ENCODE results near the gene CCDC102A.
"Not testable (repeated sequence)": the region's sequence is repeated elsewhere in the genome, so short reads cannot be mapped to it uniquely, and the experiment has no call there.

CCDC102A gene

GRCh38 chr16:57565461-57565860, 29.1 kb upstream of the CCDC102A start:
- no peak for DNase-seq (ENCODE audit: low read depth, low spot score)

- DNase-seq (ENCODE audit: low read depth, low spot score) = no peak
Observed at GRCh38 chr16:57564571-57565270, 28.4 kb upstream of the CCDC102A start.

GRCh38 chr16:57563761-57564160, 27.4 kb upstream of the CCDC102A start:
- DNase-seq (ENCODE audit: low read depth, low spot score) = no peak

- no peak for DNase-seq (ENCODE audit: low read depth, low spot score)
Observed at GRCh38 chr16:57563487-57563750, 27.0 kb upstream of the CCDC102A start.

- DNase-seq (ENCODE audit: low read depth, low spot score) = no peak
Observed at GRCh38 chr16:57562669-57563486, 26.5 kb upstream of the CCDC102A start.

GRCh38 chr16:57562066-57562465, 25.7 kb upstream of the CCDC102A start:
- DNase-seq (ENCODE audit: low read depth, low spot score) = no peak

GRCh38 chr16:57559072-57559790, 22.9 kb upstream of the CCDC102A start:
- no peak for DNase-seq (ENCODE audit: low read depth, low spot score)

- DNase-seq (ENCODE audit: low read depth, low spot score) = no peak
Observed at GRCh38 chr16:57556941-57557541, 20.7 kb upstream of the CCDC102A start.

- no peak for DNase-seq (ENCODE audit: low read depth, low spot score)
Observed at GRCh38 chr16:57555831-57556230, 19.5 kb upstream of the CCDC102A start.

GRCh38 chr16:57551057-57551456, 14.7 kb upstream of the CCDC102A start:
- DNase-seq (ENCODE audit: low read depth, low spot score) = no peak

GRCh38 chr16:57549730-57550129, 13.4 kb upstream of the CCDC102A start:
- no peak for DNase-seq (ENCODE audit: low read depth, low spot score)

GRCh38 chr16:57548408-57548807, 12.0 kb upstream of the CCDC102A start:
- no peak for DNase-seq (ENCODE audit: low read depth, low spot score)

GRCh38 chr16:57547524-57547923, 11.2 kb upstream of the CCDC102A start:
- DNase-seq (ENCODE audit: low read depth, low spot score) = not testable (repeated sequence)

- DNase-seq (ENCODE audit: low read depth, low spot score) = no peak
Observed at GRCh38 chr16:57544124-57544653, 7.8 kb upstream of the CCDC102A start.

GRCh38 chr16:57541754-57542435, 5.5 kb upstream of the CCDC102A start:
- no peak for DNase-seq (ENCODE audit: low read depth, low spot score)

- no peak for DNase-seq (ENCODE audit: low read depth, low spot score)
Observed at GRCh38 chr16:57540906-57541753, 4.8 kb upstream of the CCDC102A start.

GRCh38 chr16:57540387-57540786, 4.0 kb upstream of the CCDC102A start:
- no peak for DNase-seq (ENCODE audit: low read depth, low spot score)

GRCh38 chr16:57539072-57539796, 2.9 kb upstream of the CCDC102A start:
- DNase-seq (ENCODE audit: low read depth, low spot score) = no peak

- no peak for DNase-seq (ENCODE audit: low read depth, low spot score)
Observed at GRCh38 chr16:57538235-57538721, 1.9 kb upstream of the CCDC102A start.
